Measurements from ENCODE around the gene ADARB2. TPM values are rescaled to one million over a fixed set of nuclear protein-coding genes. Genes with fewer than 3 reads are reported as not detected.

Gene ADARB2
- polyA plus RNA-seq, 1 of the 3 experiments (the other 2 are of a cell fraction): not detected

- Histone ChIP-seq H3K36me3 (replicated peaks in 1 of 2; ENCODE audit: control insufficient read depth in 1 of 2, insufficient read depth in 2 of 2, low read length in 1 of 2) (no peaks in the 10 kb centered on the region), H3K27ac (ENCODE audit: low read depth in 2 of 2, low read length in 1 of 2) (no peak overlapping the region), H3K9me2 (no peaks in the 10 kb centered on the region), H3K9ac (no peak overlapping the region), H3K27me3 (ENCODE audit: insufficient read depth) (no peaks in the 10 kb centered on the region), H4K20me1 (ENCODE audit: insufficient read depth) (no peaks in the 10 kb centered on the region), H2AFZ (ENCODE audit: low read depth) (no peak overlapping the region), H3K4me3 (ENCODE audit: low read depth in 2 of 2, low read length in 1 of 2) (no peak overlapping the region), H3K4me1 (ENCODE audit: control insufficient read depth in 1 of 2, insufficient read depth in 2 of 2, low read depth in 1 of 2, low read length in 1 of 2) (no peaks in the 10 kb centered on the region), H3F3A (replicated peaks; ENCODE audit: insufficient read depth) (no peaks in the 10 kb centered on the region), H3K9me3 (no peaks in the 10 kb centered on the region), H3K79me2 (ENCODE audit: insufficient read depth) (no peaks in the 10 kb centered on the region), H3K4me2 (no peak overlapping the region)
- DNase-seq: no peak
- ChIA-PET POLR2A (no interaction called here), CTCF (no interaction called here)
- 66% methylated on average over 11 of the region's 13 CpGs for WGBS (ENCODE audit: low lambda C conversion rate)
- no peak for TF ChIP-seq EZH2phosphoT487 (IDR thresholded peaks at IDR 0.05; ENCODE audit: borderline replicate concordance, low read depth)
- no peak for TF ChIP-seq EP300 (IDR thresholded peaks at IDR 0.05; ENCODE audit: borderline replicate concordance in 1 of 2, low read depth in 1 of 2, low read length in 1 of 2)
- TF ChIP-seq CTCF (IDR thresholded peaks at IDR 0.05): no peak
- TF ChIP-seq ELF1 (IDR thresholded peaks at IDR 0.05): no peak
- no peak for TF ChIP-seq ZBTB33 (IDR thresholded peaks at IDR 0.05; ENCODE audit: borderline replicate concordance, low read depth)
- TF ChIP-seq RFX5 (IDR thresholded peaks at IDR 0.05; ENCODE audit: low read length): no peak
- no peak for TF ChIP-seq RXRA (IDR thresholded peaks at IDR 0.05; ENCODE audit: borderline replicate concordance, low read depth)
- TF ChIP-seq TEAD4 (IDR thresholded peaks at IDR 0.05; ENCODE audit: borderline replicate concordance, insufficient read depth): no peak
- no peak for TF ChIP-seq GATA2 (CRISPR knock-in tag; IDR thresholded peaks at IDR 0.05)
- TF ChIP-seq USF1 (IDR thresholded peaks at IDR 0.05; ENCODE audit: borderline replicate concordance, low read depth): no peak
- TF ChIP-seq POLR2AphosphoS5 (IDR thresholded peaks at IDR 0.05; ENCODE audit: low read depth, low read length): no peak
Measured at GRCh38 chr10:1168763-1169162, 568.6 kb downstream of the ADARB2 start.

GRCh38 chr10:1166828-1167275 lies 570.5 kb downstream of the ADARB2 start:
- Histone ChIP-seq H3K9me3 (no peaks in the 10 kb centered on the region), H3K4me3 (ENCODE audit: low read depth in 2 of 2, low read length in 1 of 2) (no peak overlapping the region), H4K20me1 (ENCODE audit: insufficient read depth) (no peaks in the 10 kb centered on the region), H3F3A (replicated peaks; ENCODE audit: insufficient read depth) (no peaks in the 10 kb centered on the region), H2AFZ (ENCODE audit: low read depth) (no peak overlapping the region), H3K9me2 (no peaks in the 10 kb centered on the region), H3K27ac (ENCODE audit: low read depth in 2 of 2, low read length in 1 of 2) (no peak overlapping the region), H3K4me1 (ENCODE audit: control insufficient read depth in 1 of 2, insufficient read depth in 2 of 2, low read depth in 1 of 2, low read length in 1 of 2) (no peaks in the 10 kb centered on the region), H3K9ac (no peak overlapping the region), H3K36me3 (replicated peaks in 1 of 2; ENCODE audit: control insufficient read depth in 1 of 2, insufficient read depth in 2 of 2, low read length in 1 of 2) (no peaks in the 10 kb centered on the region), H3K79me2 (ENCODE audit: insufficient read depth) (no peaks in the 10 kb centered on the region), H3K27me3 (ENCODE audit: insufficient read depth) (no peaks in the 10 kb centered on the region), H3K4me2 (no peak overlapping the region)
- 52% methylated on average over 8 of the region's 9 CpGs for WGBS (ENCODE audit: low lambda C conversion rate)
- no peak for DNase-seq
- ChIA-PET POLR2A (interaction anchor here (0.6 kb wide), 1 partner anchor 68 kb away, joined by 3 read pairs; no protein-coding TSS in a partner anchor), CTCF (no interaction called here)
- TF ChIP-seq MAX (IDR thresholded peaks at IDR 0.05; ENCODE audit: low read depth): no peak
- no peak for TF ChIP-seq FOSL2 (IDR thresholded peaks at IDR 0.05; ENCODE audit: borderline replicate concordance, low read depth)
- TF ChIP-seq POLR2AphosphoS5 (IDR thresholded peaks at IDR 0.05; ENCODE audit: low read depth, low read length): no peak
- TF ChIP-seq CTCF (IDR thresholded peaks at IDR 0.05): no peak
- no peak for TF ChIP-seq USF2 (IDR thresholded peaks at IDR 0.05; ENCODE audit: borderline replicate concordance, low read depth, low read length)
- no peak for TF ChIP-seq FOXJ3 (CRISPR knock-in tag; IDR thresholded peaks at IDR 0.05)
- TF ChIP-seq TAF1 (IDR thresholded peaks at IDR 0.05; ENCODE audit: borderline replicate concordance, low read depth, low read length): no peak
- no peak for TF ChIP-seq GABPA (IDR thresholded peaks at IDR 0.05; ENCODE audit: low read depth)
- TF ChIP-seq RAD21 (IDR thresholded peaks at IDR 0.05; ENCODE audit: low read length): no peak
